Non-pigmented ciliary epithelial cell (primary cell): Measurements from ENCODE around the gene NALCN.
A peak's percentile ranks its signal among the peaks of the same experiment; 100 is the strongest.

Experiments
- DNase-seq: peaks from one replicate; pipeline ENCODE4 v3.0.0-alpha.2; 2010; ENCODE audit warnings: low read depth

The NALCN gene

DNA sequence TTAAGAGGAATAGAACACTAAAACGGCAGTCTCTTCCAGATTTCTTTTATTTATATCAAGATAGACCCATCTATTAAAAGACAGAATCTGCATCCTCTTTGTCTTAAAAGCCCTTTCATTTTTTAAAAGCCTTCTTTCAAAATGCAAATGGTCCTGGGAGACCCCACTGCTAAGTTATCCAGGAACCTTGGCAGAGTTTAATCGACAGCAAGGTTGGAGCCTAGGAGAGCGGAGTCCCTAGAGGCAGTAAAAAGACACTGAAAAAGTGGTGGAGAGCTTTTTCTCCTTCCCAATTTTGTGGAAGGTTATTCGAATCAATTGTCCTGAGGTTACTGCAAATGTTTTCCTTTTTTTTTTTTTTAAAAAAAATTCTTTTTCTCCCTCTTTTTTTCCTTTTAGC lies 294.7 kb downstream of the NALCN start:
- DNase-seq: no peak

DNA sequence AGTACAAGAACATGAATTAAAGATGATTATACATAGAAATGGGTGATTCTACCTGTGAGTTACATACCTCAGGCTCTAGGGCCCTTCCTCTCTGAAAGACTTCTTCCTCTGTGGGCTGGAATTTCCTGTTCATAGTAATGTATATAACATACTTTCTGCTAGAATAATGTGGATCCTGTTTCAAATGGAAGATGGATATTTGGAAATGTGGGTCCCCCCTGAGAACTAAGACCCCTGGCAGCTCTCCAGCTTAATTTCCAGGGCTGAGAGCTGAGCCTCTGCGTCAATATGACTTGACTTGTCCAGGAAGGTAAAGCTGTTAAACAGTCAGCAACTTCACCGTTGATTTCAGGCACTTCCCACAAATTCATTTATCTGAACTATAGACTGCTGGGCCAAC lies 296.3 kb downstream of the NALCN start:
- no peak for DNase-seq

GRCh38 chr13:101116826-101117225 lies 299.5 kb downstream of the NALCN start:
- DNase-seq: no peak

DNA sequence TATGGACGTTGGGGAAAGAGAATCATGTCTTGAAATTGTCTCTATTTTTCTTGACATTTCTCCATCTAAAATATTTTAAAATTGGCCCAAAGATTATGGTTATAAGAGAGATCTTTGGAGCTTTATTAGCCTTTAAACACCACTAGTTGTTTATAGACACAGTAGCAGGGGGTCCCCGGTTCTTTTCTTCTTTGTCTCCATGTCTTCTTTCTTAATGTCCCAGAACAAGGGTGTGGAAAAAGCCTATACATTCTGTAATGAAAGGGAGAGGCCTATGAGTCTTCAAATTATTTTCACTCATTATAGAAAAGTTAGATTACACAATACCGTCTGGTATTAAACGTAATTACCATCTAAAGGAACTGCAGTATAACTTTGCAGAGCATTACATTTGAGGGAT lies 300.0 kb downstream of the NALCN start:
- DNase-seq: no peak

DNA sequence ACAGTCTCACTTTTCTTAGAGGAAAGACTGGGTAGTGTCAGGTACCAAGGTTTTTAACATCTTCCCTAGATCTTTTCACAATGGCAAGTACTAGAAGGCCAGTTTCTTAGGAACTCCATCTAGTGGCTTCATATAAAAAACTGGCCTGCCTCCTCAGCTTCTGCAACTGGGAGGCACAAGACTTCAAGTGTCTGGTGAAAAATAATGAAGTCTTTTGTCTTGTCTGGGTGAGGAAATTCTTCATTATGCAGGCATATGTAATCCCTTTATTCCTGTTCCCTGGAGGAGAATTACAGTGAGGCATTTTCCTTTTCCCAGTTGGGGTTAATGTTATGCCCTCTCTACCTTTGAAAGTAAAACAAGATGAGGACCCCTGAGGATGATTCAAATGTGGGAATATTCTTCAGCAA lies 300.5 kb downstream of the NALCN start:
- no peak for DNase-seq

DNA sequence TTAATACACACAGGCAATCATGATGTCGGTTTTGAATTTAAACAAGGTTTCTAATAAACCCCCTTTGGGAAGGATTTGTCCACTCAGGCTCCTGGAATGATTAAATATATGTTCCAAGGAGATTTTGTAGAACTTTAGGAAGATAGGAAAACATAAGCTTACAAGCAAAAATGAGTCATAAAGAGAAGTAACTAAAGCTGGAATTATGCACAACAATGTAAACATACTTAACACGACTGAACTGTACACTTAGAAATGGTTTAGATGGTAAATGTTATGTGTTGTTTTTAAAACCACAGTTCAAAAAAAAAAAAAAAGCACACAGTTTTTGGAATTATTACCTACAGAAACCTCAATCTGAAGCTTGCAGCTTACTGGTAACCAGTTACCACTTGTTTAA lies 304.4 kb downstream of the NALCN start:
- no peak for DNase-seq

- no peak for DNase-seq
These were observed 307.3 kb downstream of the NALCN start for GRCh38 chr13:101109005-101109404.

DNA sequence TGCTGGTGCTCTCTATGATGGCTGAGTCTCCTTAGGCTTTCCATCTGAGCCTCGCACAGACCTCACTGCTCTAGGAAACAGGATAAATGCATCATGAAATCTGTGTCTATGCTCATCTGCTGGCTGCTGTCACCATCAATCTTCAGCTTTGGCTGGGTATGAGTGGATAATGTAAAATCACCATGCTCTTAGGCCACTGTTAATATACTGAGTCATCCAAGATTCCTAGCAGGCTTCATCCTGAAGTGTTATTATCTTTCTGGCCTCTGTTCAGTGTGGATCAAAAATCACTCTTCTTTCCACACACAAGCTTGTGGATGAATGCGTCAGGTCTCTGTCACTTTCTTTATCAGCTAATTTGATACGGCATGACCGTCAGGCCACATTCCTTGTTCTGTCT lies 317.4 kb downstream of the NALCN start:
- DNase-seq: no peak

GRCh38 chr13:101092985-101093384 lies 323.3 kb downstream of the NALCN start:
- no peak for DNase-seq

DNA sequence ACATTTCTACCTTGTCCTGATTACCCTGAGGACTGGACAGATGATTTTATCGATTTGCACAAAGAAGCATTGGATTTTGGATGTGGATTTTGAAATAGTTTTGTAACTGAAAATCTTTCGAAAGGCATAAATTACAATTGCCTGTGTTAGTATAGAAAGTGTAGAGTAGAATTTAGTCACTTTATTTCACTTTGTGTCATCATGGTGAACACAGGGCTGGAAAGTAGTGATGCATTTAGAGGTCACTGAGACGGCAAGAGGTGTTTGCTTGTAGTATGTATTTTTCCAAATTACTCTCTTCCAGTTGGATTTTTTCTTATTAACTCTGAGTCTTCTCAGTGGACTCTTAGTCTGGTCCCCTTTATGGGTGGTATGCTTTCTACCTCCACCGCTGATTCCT lies 326.0 kb downstream of the NALCN start:
- DNase-seq: no peak

GRCh38 chr13:101085551-101085950 lies 330.8 kb downstream of the NALCN start:
- DNase-seq: no peak

- DNase-seq: no peak
These were observed 333.9 kb downstream of the NALCN start for GRCh38 chr13:101082441-101082840.

DNA sequence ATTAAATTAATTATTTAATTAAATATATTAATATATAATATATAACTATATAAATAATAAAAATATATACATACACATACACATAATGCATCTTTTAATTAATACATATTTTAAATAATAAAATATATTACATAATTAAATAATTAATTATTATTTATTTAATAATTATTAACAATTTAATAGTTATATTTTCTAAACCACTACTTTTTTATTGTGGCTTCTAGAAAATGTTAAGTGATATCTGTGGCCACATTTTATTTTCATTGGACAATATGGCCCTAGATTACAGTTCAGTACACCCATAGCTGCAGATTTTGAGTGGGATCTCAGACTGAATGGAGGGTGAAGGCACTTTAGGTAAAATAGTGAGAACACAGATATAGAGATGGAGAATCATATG lies 335.7 kb downstream of the NALCN start:
- DNase-seq: no peak

DNA sequence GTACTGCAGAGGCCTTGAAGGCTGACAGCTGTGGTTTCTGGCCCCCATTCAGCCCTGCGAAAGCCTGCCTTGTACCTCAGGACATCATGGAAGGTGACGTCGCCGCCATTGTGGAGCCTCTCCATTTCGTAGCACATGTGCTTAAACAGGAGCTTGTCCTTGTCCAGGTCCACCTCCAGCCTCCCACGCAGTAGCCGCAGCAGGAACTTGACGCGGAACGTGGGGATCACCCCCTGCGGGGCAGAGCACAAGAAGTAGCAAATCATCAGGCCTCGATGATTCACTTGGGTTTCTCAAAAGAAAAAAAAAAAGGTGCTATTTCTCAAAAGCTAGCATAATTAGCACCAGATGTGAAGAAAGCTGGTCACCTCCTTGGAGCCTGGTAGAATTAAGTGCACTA lies 351.0 kb downstream of the NALCN start:
- DNase-seq: peak; percentile 32

DNA sequence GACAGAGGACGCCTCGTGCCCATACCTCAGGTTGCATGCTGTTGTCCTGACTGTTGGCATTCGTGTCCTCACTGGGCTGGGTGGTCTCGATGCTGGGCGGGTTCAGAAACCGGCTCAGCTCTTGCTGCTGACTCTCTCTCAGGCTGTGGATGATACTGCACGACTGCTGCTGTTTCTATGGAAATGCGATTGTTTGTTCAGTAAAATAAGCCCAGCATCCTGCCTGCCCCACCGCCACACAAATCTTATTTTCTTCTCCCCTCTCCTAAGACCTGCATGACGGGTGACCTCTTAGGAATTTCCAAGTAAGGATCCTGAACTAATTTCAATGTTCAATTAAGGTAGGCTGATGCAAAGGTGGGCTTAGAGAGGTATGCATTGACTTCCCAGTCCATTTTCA lies 356.5 kb downstream of the NALCN start:
- DNase-seq: no peak

- DNase-seq: no peak
These were observed 357.5 kb downstream of the NALCN start for GRCh38 chr13:101058841-101059240.

- no peak for DNase-seq
These were observed 362.8 kb downstream of the NALCN start for GRCh38 chr13:101053301-101054093.

DNA sequence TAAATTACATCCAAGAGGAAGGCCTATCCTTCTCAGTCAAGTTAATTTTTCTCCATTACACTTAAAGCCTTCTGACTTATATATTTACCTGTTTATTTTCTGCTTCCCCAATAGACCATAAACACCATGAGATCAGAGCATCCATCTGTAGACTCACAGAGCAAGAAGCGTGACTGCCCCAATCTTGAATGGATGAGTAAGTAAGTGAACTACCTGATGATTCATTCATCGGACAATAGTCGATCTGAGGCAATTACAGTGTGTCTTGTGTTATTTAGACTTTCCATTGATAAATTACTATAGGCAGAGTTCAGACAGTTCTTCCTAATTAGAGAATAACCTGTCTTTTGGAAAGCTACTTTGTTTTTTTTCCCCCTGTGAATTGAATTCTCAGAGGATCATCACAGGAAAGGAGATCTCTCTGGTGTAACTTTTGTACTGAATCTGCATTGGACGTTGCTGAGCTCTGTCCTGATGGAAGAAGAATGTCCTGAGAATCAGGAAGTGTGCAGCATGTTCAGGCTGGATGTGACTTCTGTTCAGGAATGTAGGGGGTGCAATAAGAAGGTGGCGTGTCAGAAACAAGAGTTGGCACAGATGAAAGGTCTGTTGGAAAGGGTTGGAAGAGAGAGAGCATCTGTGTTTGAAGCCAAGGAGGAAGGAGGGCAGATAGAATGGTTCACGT lies 367.0 kb downstream of the NALCN start:
- DNase-seq: no peak

DNA sequence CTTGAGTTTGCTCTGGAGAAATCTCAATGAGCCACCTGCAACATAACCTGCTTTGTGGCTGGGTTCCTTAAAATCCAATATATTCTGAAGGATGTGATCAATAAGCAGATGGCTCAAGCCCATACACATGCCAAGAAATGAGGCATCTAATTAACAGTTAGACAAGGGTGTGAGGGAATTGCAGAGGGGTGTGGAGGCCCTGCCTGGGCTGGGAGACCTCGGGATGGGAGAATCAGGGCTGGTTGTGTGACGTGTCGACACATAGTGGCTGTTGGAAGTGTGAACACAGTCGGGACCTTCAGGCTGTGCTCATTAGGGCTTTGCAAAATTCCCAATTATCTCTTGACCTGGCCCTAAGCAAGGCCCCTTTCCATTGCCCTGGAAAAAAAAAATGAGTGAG lies 379.8 kb downstream of the NALCN start:
- DNase-seq: no peak

GRCh38 chr13:101035119-101035620 lies 381.1 kb downstream of the NALCN start:
- DNase-seq: no peak

- DNase-seq: no peak
These were observed 389.4 kb downstream of the NALCN start for GRCh38 chr13:101026736-101027398.

GRCh38 chr13:101026328-101026727 lies 390.0 kb downstream of the NALCN start:
- no peak for DNase-seq

DNA sequence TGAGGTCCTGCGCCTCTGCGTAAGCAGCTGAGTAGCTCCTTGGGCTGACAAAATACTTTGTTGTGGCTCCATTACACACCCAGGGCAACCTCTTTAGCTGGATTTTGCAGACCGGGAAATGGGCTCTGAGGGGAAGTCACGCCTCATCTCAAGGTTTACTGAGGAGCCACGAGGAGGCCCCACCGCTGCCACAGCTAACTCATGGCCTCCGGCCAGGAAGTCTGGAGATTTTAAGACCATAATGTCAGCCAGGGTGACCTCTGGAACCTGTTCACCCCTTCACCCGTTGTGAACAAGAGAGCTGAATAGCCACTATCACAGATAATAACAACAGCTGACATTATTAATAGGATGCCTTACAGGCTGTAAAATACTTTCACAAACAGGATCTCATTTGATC lies 390.4 kb downstream of the NALCN start:
- no peak for DNase-seq
